ENCODE measurements around the gene JAZF1.

Gene JAZF1

GRCh38 chr7:28076423-28077200 is 104.0 kb downstream of the JAZF1 start:
- H3K27ac ChIP-seq = no peak overlapping the region
- TF ChIP-seq CTCF (conservative IDR thresholded peaks at IDR 0.05) = no peak

- H3K27ac ChIP-seq = no peak overlapping the region
- TF ChIP-seq CTCF (conservative IDR thresholded peaks at IDR 0.05) = no peak
Measured at GRCh38 chr7:28075674-28076358, 104.8 kb downstream of the JAZF1 start.

DNA sequence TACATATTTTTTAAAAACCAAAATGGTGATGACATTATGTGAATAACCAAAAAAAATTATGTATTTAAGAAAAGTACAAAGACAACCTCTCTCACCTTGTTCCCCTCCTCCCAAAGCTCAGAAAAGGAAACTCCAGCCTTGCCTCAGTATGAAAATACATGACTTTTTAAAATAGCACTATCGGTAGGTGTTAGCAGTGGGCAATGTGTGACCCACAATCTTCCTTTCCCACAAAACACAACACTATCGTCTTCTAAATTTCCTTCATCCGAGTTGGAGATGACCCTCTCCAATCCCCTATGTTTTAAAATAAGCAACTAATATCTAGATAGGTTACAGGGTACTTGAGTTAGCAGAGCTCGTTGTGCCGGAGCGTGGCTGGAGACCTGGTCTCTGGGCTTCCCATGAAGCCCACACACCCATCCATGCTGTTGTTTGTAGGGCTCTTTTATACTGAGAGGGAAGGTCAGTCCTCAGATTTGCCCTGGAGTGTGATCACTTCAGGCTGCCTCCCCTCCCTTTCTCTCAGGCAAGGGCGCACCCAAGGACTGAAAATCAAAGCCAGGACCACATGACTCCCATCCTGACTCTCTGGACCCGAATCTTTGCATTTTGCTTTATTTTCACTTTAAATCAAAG is 107.6 kb downstream of the JAZF1 start:
- no peak for TF ChIP-seq CTCF (conservative IDR thresholded peaks at IDR 0.05)
- H3K27ac ChIP-seq = no peak overlapping the region

- H3K27ac ChIP-seq = no peak overlapping the region
- no peak for TF ChIP-seq CTCF (conservative IDR thresholded peaks at IDR 0.05)
Measured at GRCh38 chr7:28071570-28071969, 109.0 kb downstream of the JAZF1 start.

GRCh38 chr7:28070297-28071055 is 110.1 kb downstream of the JAZF1 start:
- no peak for TF ChIP-seq CTCF (conservative IDR thresholded peaks at IDR 0.05)
- no peak overlapping the region for H3K27ac ChIP-seq

DNA sequence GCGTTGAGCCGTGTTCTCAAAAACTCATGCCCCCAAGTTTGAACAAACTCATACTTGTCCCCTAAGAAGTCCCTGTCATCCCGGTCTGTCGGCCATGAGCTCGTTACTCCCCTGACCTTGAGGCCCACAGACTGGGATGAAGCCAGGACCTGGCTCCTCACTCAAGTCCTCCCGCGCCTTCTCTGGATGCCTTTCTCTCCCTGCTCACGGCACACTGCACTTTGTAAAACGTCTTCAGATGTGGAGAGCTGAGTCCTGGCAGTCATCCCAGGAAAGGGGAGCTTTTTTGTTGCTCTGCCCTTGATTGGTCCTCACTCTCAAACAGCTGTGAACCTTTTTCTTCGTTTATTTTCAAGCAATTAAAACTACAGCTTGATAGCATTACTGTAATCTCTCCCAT is 110.8 kb downstream of the JAZF1 start:
- TF ChIP-seq CTCF (conservative IDR thresholded peaks at IDR 0.05) = no peak

GRCh38 chr7:28069388-28069787 is 111.2 kb downstream of the JAZF1 start:
- TF ChIP-seq CTCF (conservative IDR thresholded peaks at IDR 0.05) = no peak
- H3K27ac ChIP-seq = no peak overlapping the region

More for the DNA sequence above, 110.8 kb downstream of the JAZF1 start:
- H3K27ac ChIP-seq = no peak overlapping the region
